OCI-LY3 (cell line): ENCODE results near the gene TGFB3.
A peak's percentile ranks its signal among the peaks of the same experiment; 100 is the strongest.
"Not testable (repeated sequence)": the region's sequence is repeated elsewhere in the genome, so short reads cannot be mapped to it uniquely, and the experiment has no call there.

ENCODE experiments used
- H2AFZ ChIP-seq: fragments of 200-600, 300-600 bp; shearing (Covaris generic); 2 replicates; pipeline ENCODE4 v1.6.0; 2014; ENCODE audit warnings: antibody characterized with exemption, low read depth, low read length
- H3K27ac ChIP-seq: fragments of 200-600, 300-600 bp; sonication (generic); 2 replicates; pipeline ENCODE4 v1.5.1; 2014; ENCODE audit warnings: mild to moderate bottlenecking, low read length, moderate library complexity, mixed read lengths
- H3K27me3 ChIP-seq: fragments of 200-600, 300-600 bp; sonication (generic); 2 replicates; pipeline ENCODE4 v1.6.1; 2014; ENCODE audit warnings: low read depth, low read length, mixed read lengths
- H3K36me3 ChIP-seq: fragments of 200-600, 300-600 bp; sonication (generic); replicated peaks from 2 replicates; pipeline ENCODE3; 2014; ENCODE audit warnings: low read depth, low read length, mixed read lengths
- H3K4me1 ChIP-seq: fragments of 300-600, 200-600 bp; sonication (generic); 2 replicates; pipeline ENCODE4 v1.6.1; 2014; ENCODE audit warnings: low read length, mixed read lengths
- H3K4me2 ChIP-seq: fragments of 200-600, 300-600 bp; sonication (generic); 2 replicates; pipeline ENCODE4 v1.6.1; 2014; ENCODE audit warnings: low read length, mixed read lengths
- H3K4me3 ChIP-seq: fragments of 300-600, 200-600 bp; sonication (generic); 2 replicates; pipeline ENCODE4 v1.5.1; 2014; ENCODE audit warnings: antibody characterized with exemption, mild to moderate bottlenecking, low read length, moderate library complexity
- H3K79me2 ChIP-seq: fragments of 300-600, 200-600 bp; shearing (Covaris generic); 2 replicates; pipeline ENCODE4 v1.6.1; 2014; ENCODE audit warnings: mild to moderate bottlenecking, low read length, mixed read lengths
- H3K9ac ChIP-seq: fragments of 300-600, 200-600 bp; shearing (Covaris generic); 2 replicates; pipeline ENCODE4 v1.6.0; 2014; ENCODE audit warnings: mild to moderate bottlenecking, low read length, moderate library complexity
- H3K9me3 ChIP-seq: fragments of 200-600, 300-600 bp; shearing (Covaris generic); 2 replicates; pipeline ENCODE4 v1.6.1; 2014; ENCODE audit warnings: low read length, mixed read lengths; ENCODE audit not compliant: insufficient read depth
- H4K20me1 ChIP-seq: fragments of 200-600, 300-600 bp; sonication (generic); 2 replicates; pipeline ENCODE4 v1.6.1; 2016; ENCODE audit warnings: low read length, mixed read lengths; ENCODE audit not compliant: insufficient read depth
- CTCF ChIP-seq: fragments of 200-600, 300-600 bp; sonication (generic); IDR thresholded peaks from 2 replicates; pipeline ENCODE4 v1.5.1; 2014; ENCODE audit warnings: antibody characterized with exemption, low read length, low read depth
- EZH2phosphoT487 ChIP-seq: fragments of 200-600 bp; shearing (Covaris generic); IDR thresholded peaks from 2 replicates; pipeline ENCODE4 v1.6.1; 2018; ENCODE audit warnings: antibody characterized with exemption, mixed run types, low read depth

Gene TGFB3

GRCh38 chr14:75926431-75927115 is 55.2 kb downstream of the TGFB3 start:
- H3K4me3 ChIP-seq, result no peak overlapping the region
- no peaks in the 10 kb centered on the region for H3K9me3 ChIP-seq
- no peak for TF ChIP-seq EZH2phosphoT487
- TF ChIP-seq CTCF, result no peak
- no peaks in the 10 kb centered on the region for H3K4me1 ChIP-seq
- H3K9ac ChIP-seq, result no peak overlapping the region
- H3K27me3 ChIP-seq, result no peaks in the 10 kb centered on the region
- no peak overlapping the region for H2AFZ ChIP-seq
- H3K36me3 ChIP-seq, result no peaks in the 10 kb centered on the region
- H3K4me2 ChIP-seq, result no peak overlapping the region
- no peaks in the 10 kb centered on the region for H4K20me1 ChIP-seq
- no peaks in the 10 kb centered on the region for H3K79me2 ChIP-seq
- H3K27ac ChIP-seq, result no peak overlapping the region

- not testable (repeated sequence) for H3K27ac ChIP-seq, H3K79me2 ChIP-seq, H3K4me2 ChIP-seq, H3K4me3 ChIP-seq, H3K9ac ChIP-seq, H4K20me1 ChIP-seq, H2AFZ ChIP-seq, H3K27me3 ChIP-seq, H3K36me3 ChIP-seq, H3K9me3 ChIP-seq, H3K4me1 ChIP-seq
Observed at GRCh38 chr14:75925141-75925840, 56.5 kb downstream of the TGFB3 start.

GRCh38 chr14:75920421-75920820 is 61.4 kb downstream of the TGFB3 start:
- not testable (repeated sequence) for H3K36me3 ChIP-seq, H3K9ac ChIP-seq, H2AFZ ChIP-seq, H4K20me1 ChIP-seq, H3K4me2 ChIP-seq, H3K4me3 ChIP-seq, H3K4me1 ChIP-seq, H3K9me3 ChIP-seq, H3K27ac ChIP-seq, H3K27me3 ChIP-seq, H3K79me2 ChIP-seq

- TF ChIP-seq EZH2phosphoT487 (no peak), CTCF (no peak)
- no peak overlapping the region for H2AFZ ChIP-seq
Observed at GRCh38 chr14:75917946-75918335, 63.9 kb downstream of the TGFB3 start.

GRCh38 chr14:75917322-75917945 is 64.4 kb downstream of the TGFB3 start:
- H3K4me3 ChIP-seq, result no peak overlapping the region
- no peak overlapping the region for H3K27ac ChIP-seq

More at GRCh38 chr14:75917946-75918335, 63.9 kb downstream of the TGFB3 start:
- H3K4me3 ChIP-seq, result no peak overlapping the region
- H3K36me3 ChIP-seq, result no peaks in the 10 kb centered on the region
- H3K79me2 ChIP-seq, result no peaks in the 10 kb centered on the region
- no peak overlapping the region for H3K27ac ChIP-seq
- H3K9ac ChIP-seq, result no peak overlapping the region
- no peaks in the 10 kb centered on the region for H3K9me3 ChIP-seq
- H3K27me3 ChIP-seq, result no peaks in the 10 kb centered on the region
- peak overlapping the region; percentile 32 for H3K4me2 ChIP-seq
- H3K4me1 ChIP-seq, result peaks cover 10% of the 10 kb centered on the region
- no peaks in the 10 kb centered on the region for H4K20me1 ChIP-seq

More at GRCh38 chr14:75917322-75917945, 64.4 kb downstream of the TGFB3 start:
- Histone ChIP-seq H3K9me3 (no peaks in the 10 kb centered on the region), H3K9ac (no peak overlapping the region), H3K27me3 (no peaks in the 10 kb centered on the region), H3K36me3 (no peaks in the 10 kb centered on the region), H2AFZ (no peak overlapping the region), H3K4me1 (peaks cover 10% of the 10 kb centered on the region), H3K79me2 (no peaks in the 10 kb centered on the region), H4K20me1 (no peaks in the 10 kb centered on the region), H3K4me2 (peak overlapping the region; percentile 32)
- TF ChIP-seq CTCF (no peak), EZH2phosphoT487 (no peak)
